ENCODE data around the gene PDZD2.

Gene PDZD2

GRCh38 chr5:31623249-31623648 lies 15.7 kb upstream of the PDZD2 start:
- no peak for DNase-seq (ENCODE audit: insufficient read length, low spot score)
- FAIRE-seq: no peak
- TF ChIP-seq CTCF (IDR thresholded peaks at IDR 0.05; ENCODE audit: insufficient read depth, missing control alignments): no peak

GRCh38 chr5:31625394-31625793 lies 13.5 kb upstream of the PDZD2 start:
- DNase-seq (ENCODE audit: insufficient read length, low spot score): no peak
- no peak for FAIRE-seq
- no peak for TF ChIP-seq CTCF (IDR thresholded peaks at IDR 0.05; ENCODE audit: insufficient read depth, missing control alignments)

GRCh38 chr5:31626156-31626555 lies 12.8 kb upstream of the PDZD2 start:
- FAIRE-seq: no peak
- DNase-seq (ENCODE audit: insufficient read length, low spot score): no peak
- TF ChIP-seq CTCF (IDR thresholded peaks at IDR 0.05; ENCODE audit: insufficient read depth, missing control alignments): no peak

- TF ChIP-seq CTCF (IDR thresholded peaks at IDR 0.05; ENCODE audit: insufficient read depth, missing control alignments): no peak
- FAIRE-seq: no peak
- no peak for DNase-seq (ENCODE audit: insufficient read length, low spot score)
These were observed 12.2 kb upstream of the PDZD2 start for GRCh38 chr5:31626604-31627234.

- no peak for TF ChIP-seq CTCF (IDR thresholded peaks at IDR 0.05; ENCODE audit: insufficient read depth, missing control alignments)
- FAIRE-seq: no peak
- DNase-seq (ENCODE audit: insufficient read length, low spot score): no peak
These were observed 8.0 kb upstream of the PDZD2 start for GRCh38 chr5:31630931-31631330.

- no peak for TF ChIP-seq CTCF (IDR thresholded peaks at IDR 0.05; ENCODE audit: insufficient read depth, missing control alignments)
- no peak for FAIRE-seq
- no peak for DNase-seq (ENCODE audit: insufficient read length, low spot score)
These were observed 6.5 kb upstream of the PDZD2 start for GRCh38 chr5:31632460-31632859.

GRCh38 chr5:31635446-31635845 lies 3.5 kb upstream of the PDZD2 start:
- no peak for TF ChIP-seq CTCF (IDR thresholded peaks at IDR 0.05; ENCODE audit: insufficient read depth, missing control alignments)
- FAIRE-seq (no peak), DNase-seq (ENCODE audit: insufficient read length, low spot score) (no peak)

Data from D721Med (cell line).